SU-DHL-6 (cell line): ENCODE data around the gene PSTPIP1.

Source experiments
- H2AFZ ChIP-seq: fragments of 200-600 bp; sonication (generic); 2 replicates; pipeline ENCODE4 v1.6.1; 2014; ENCODE audit warnings: low read depth, mild to moderate bottlenecking, moderate library complexity, mixed read lengths, antibody characterized with exemption, low read length; ENCODE audit not compliant: severe bottlenecking
- H3F3A ChIP-seq: fragments of 200-600 bp; shearing (Covaris generic); 2 replicates; pipeline ENCODE4 v1.6.0; 2016; ENCODE audit warnings: antibody characterized with exemption, mild to moderate bottlenecking; ENCODE audit not compliant: insufficient read depth
- H3K27ac ChIP-seq: fragments of 200-600 bp; sonication (generic); 2 replicates; pipeline ENCODE4 v1.5.1; 2016; ENCODE audit warnings: low read depth, mild to moderate bottlenecking, low read length, moderate library complexity, mixed read lengths
- H3K27me3 ChIP-seq: fragments of 200-600 bp; sonication (generic), shearing (Covaris generic); 2 replicates; pipeline ENCODE4 v1.6.0; 2014; ENCODE audit warnings: mild to moderate bottlenecking, low read length
- H3K36me3 ChIP-seq: fragments of 200-600 bp; sonication (generic); 2 replicates; pipeline ENCODE4 v1.6.1; 2014; ENCODE audit warnings: mild to moderate bottlenecking, low read length, mixed read lengths
- H3K4me2 ChIP-seq: fragments of 300-600, 200-600 bp; shearing (Covaris generic), sonication (generic); 2 replicates; pipeline ENCODE4 v1.6.0; 2014; ENCODE audit warnings: low read length, low read depth, mild to moderate bottlenecking; ENCODE audit not compliant: poor library complexity, severe bottlenecking
- H3K4me3 ChIP-seq: fragments of 200-600 bp; sonication (generic); 2 replicates; pipeline ENCODE4 v1.5.1; 2014; ENCODE audit warnings: antibody characterized with exemption, low read length, mild to moderate bottlenecking, mixed read lengths; ENCODE audit not compliant: insufficient read depth, poor library complexity, severe bottlenecking
- H3K79me2 ChIP-seq: fragments of 200-600 bp; sonication (generic); 2 replicates; pipeline ENCODE4 v1.6.1; 2014; ENCODE audit warnings: mild to moderate bottlenecking, low read length, moderate library complexity; ENCODE audit not compliant: insufficient read depth
- H3K9ac ChIP-seq: fragments of 200-600 bp; sonication (generic); 2 replicates; pipeline ENCODE4 v1.7.0; 2014; ENCODE audit warnings: mild to moderate bottlenecking, low read length
- H3K9me2 ChIP-seq: fragments of 200-600 bp; sonication (generic); replicated peaks from 2 replicates; pipeline ENCODE4 v1.6.1; 2014; ENCODE audit warnings: low read length; ENCODE audit not compliant: insufficient read depth
- H3K9me3 ChIP-seq: fragments of 200-600 bp; sonication (generic); 2 replicates; pipeline ENCODE4 v1.6.1; 2014; ENCODE audit warnings: low read length, mixed read lengths; ENCODE audit not compliant: insufficient read depth
- H4K20me1 ChIP-seq: fragments of 200-600 bp; sonication (generic); 2 replicates; pipeline ENCODE4 v1.6.1; 2014; ENCODE audit warnings: low read depth, mild to moderate bottlenecking, antibody characterized with exemption, low read length, moderate library complexity, mixed read lengths
- EZH2phosphoT487 ChIP-seq: fragments of 200-600 bp; sonication (generic), shearing (Covaris generic); conservative IDR thresholded peaks from 2 replicates; pipeline ENCODE4 v1.6.1; 2018; ENCODE audit warnings: mild to moderate bottlenecking, antibody characterized with exemption, low read length, moderate library complexity, mixed read lengths
- TF ChIP-seq, protein P1 (sequence below): fragments of 200-600 bp; sonication (generic); IDR thresholded peaks from one replicate; pipeline ENCODE4 v1.5.1; 2017; ENCODE audit warnings: antibody characterized with exemption, mild to moderate bottlenecking, low read length, moderate library complexity; ENCODE audit not compliant: insufficient read depth, poor library complexity, severe bottlenecking

Gene PSTPIP1

DNA sequence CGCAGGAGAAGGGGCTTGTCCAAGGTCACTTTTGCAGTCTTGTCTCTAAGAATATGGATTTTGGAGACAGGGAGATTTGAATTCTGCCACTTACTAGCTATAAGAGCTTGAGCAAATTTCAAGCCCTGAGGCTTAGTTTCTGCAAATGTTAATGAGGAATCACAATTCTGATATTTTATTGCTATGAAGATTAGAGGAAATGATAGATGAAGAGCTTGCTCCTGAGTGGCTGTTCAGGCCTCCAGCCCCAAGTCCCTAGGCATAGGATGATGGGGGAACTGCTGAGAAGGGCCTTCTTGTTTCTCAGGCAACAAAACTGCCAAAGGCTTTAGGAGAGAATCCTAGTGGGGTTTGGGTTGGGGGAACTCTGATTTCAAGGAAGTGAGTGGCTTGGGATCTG is 18.8 kb upstream of the PSTPIP1 start:
- Histone ChIP-seq H3K27ac (no peak overlapping the region), H3K9ac (no peak overlapping the region), H3K9me2 (no peaks in the 10 kb centered on the region), H3K4me2 (no peak overlapping the region), H3K4me3 (no peak overlapping the region), H3K36me3 (no peaks in the 10 kb centered on the region), H4K20me1 (no peaks in the 10 kb centered on the region), H3F3A (no peaks in the 10 kb centered on the region), H3K79me2 (no peaks in the 10 kb centered on the region), H3K9me3 (no peaks in the 10 kb centered on the region), H2AFZ (no peak overlapping the region), H3K27me3 (no peaks in the 10 kb centered on the region)
- no peak for TF ChIP-seq EZH2phosphoT487
- TF ChIP-seq, protein P1, sequence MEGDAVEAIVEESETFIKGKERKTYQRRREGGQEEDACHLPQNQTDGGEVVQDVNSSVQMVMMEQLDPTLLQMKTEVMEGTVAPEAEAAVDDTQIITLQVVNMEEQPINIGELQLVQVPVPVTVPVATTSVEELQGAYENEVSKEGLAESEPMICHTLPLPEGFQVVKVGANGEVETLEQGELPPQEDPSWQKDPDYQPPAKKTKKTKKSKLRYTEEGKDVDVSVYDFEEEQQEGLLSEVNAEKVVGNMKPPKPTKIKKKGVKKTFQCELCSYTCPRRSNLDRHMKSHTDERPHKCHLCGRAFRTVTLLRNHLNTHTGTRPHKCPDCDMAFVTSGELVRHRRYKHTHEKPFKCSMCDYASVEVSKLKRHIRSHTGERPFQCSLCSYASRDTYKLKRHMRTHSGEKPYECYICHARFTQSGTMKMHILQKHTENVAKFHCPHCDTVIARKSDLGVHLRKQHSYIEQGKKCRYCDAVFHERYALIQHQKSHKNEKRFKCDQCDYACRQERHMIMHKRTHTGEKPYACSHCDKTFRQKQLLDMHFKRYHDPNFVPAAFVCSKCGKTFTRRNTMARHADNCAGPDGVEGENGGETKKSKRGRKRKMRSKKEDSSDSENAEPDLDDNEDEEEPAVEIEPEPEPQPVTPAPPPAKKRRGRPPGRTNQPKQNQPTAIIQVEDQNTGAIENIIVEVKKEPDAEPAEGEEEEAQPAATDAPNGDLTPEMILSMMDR = no peak

DNA sequence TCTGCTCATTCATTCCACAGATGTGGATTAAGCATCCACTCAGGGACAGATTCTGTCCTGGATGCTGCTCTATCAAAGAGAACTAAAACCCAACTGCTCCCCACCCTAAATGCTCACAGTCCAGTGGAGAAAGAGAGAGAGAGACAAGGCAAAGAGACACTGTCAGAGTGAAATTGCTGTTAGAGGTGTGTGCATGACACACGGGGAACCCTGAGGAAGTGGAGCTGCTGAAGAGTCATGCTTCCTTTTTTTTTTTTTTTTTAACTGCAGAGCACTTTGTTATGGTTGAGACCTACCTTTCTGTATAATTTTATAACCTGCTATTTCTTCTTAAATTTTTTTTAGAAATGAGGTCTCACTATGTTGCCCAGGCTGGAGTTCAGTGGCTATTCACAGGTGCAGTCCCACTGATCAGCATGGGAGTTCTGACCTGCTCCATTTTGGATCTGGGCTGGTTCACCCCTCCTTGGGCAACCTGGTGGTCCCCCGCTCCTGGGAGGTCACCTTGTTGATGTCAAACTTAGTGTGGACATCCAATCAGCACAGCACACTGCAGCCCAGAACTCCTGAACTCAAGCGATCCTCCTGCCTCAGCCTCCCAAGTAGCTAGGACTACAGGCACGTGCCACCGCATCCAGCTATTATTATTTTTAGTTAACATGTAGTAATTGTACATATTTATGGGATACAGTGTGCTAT is 18.2 kb upstream of the PSTPIP1 start:
- Histone ChIP-seq H2AFZ (no peak overlapping the region), H3K4me2 (no peak overlapping the region), H3K27ac (no peak overlapping the region), H4K20me1 (no peaks in the 10 kb centered on the region), H3F3A (no peaks in the 10 kb centered on the region), H3K9ac (no peak overlapping the region), H3K4me3 (no peak overlapping the region), H3K9me2 (no peaks in the 10 kb centered on the region), H3K27me3 (no peaks in the 10 kb centered on the region), H3K79me2 (no peaks in the 10 kb centered on the region), H3K9me3 (no peaks in the 10 kb centered on the region), H3K36me3 (no peaks in the 10 kb centered on the region)
- TF ChIP-seq, protein P1 = no peak
- TF ChIP-seq EZH2phosphoT487 = no peak

DNA sequence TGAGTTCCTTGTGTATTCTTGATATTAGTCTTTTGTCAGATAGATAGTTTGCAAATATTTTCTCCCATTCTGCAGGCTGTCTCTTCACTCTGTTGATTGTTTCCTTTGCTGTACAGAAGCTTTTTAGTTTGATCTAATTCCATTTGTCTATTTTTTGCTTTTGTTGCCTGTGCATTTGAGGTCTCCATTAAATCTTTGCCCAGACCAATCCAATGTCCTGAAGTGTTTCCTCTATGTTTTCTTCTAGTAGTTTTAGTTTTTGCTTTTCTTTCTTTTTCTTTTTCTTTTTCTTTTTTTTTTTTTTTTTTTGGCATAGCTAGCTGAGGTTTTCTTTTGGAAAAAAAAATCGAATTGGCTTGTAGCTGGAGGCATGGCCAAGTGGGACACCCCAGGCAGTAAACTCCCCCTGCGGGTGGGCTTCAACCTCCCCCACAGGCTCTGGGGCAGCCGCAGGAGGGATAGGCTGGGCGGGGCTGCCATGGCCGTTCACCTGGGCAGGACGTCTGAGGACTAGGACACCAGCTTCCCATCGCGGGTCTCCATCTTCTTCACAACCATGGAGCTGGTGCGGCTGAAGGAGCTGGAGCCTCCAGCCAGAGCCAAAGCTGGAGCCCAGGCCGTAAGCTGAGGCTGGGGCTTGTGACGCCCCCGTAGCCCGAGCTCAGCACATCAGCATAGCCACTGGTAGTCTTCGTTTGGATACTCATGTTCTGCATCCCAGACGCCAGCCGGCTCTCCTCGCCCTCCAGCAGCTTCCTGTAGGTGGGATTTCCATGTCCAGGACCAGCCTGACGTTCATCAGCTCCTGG is 16.2 kb upstream of the PSTPIP1 start:
- H3K4me3 ChIP-seq = no peak overlapping the region
- H3K36me3 ChIP-seq = no peaks in the 10 kb centered on the region
- no peaks in the 10 kb centered on the region for H4K20me1 ChIP-seq
- no peak overlapping the region for H3K27ac ChIP-seq
- no peak overlapping the region for H3K9ac ChIP-seq
- H3K79me2 ChIP-seq = no peaks in the 10 kb centered on the region
- H3K9me3 ChIP-seq = no peaks in the 10 kb centered on the region
- TF ChIP-seq, protein P1 = no peak
- no peak for TF ChIP-seq EZH2phosphoT487
- no peak overlapping the region for H2AFZ ChIP-seq
- no peaks in the 10 kb centered on the region for H3F3A ChIP-seq
- H3K9me2 ChIP-seq = no peaks in the 10 kb centered on the region
- H3K4me2 ChIP-seq = no peak overlapping the region
- H3K27me3 ChIP-seq = no peaks in the 10 kb centered on the region
